NOMO-1 treated with dmso at 0.1 percent for 144 hours (cell line): Measurements from ENCODE around the gene RPL28.
"Not testable (repeated sequence)": the region's sequence is repeated elsewhere in the genome, so short reads cannot be mapped to it uniquely, and the experiment has no call there.

Experiments
- DNase-seq: peaks from one replicate; lab custom pipeline; 2025; ENCODE audit not compliant: unreplicated experiment; lab: John Stamatoyannopoulos, UW

The RPL28 gene

GRCh38 chr19:55446060-55446459 lies 60.3 kb downstream of the RPL28 start:
- no peak for DNase-seq

DNA sequence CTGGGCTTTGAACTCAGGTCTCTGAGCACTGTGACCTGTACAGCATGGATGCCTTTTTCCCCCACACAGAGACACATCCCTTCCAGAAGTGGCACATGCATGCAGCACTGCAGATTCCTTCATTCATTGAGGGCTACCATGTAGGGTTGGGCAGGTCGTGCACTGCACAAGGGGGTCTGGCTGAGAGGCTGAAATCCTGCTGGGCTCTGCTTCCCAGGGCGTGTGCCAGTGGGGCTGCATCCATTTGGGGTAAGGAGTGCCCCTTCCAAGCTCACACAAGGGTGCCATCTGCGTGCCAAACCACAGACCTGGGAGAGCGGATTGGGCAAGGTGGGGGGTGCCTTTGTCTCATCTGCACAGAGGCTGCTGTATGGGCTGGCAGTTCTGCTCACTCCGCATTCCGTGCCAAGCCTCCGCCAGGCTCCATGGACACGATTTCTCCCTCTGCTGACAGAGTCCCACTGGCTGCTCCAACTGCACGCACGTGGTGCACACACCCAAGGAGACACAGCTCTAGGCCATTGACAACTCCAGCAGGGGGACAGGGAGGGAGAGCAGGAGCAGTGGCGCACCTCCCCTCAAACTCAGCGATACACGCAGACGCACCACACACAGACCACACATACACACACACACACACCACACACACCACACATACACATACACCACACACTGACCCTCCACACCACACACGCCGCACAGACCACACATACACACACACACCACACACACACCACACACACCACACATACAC lies 61.9 kb downstream of the RPL28 start:
- DNase-seq, result no peak

GRCh38 chr19:55448175-55448490 lies 62.4 kb downstream of the RPL28 start:
- not testable (repeated sequence) for DNase-seq

DNA sequence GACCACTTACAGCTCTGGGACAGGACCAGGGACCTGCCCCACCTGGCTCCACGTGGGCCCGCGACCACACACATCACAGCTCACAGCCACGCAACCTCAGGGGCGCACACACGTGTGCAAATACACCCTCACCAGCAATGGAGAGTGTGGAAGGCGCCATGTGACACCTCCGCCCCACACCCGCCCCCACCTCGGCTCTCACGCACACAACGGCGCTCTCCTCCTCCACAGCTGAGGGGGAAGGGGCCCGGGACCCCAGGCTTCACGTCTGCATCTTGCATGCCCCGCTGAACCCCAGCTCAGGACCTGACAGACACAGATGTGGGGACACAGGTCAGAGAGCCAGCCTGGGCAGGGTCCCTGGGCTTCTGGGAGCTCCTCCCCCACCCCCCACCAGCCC lies 63.7 kb downstream of the RPL28 start:
- DNase-seq, result no peak

- no peak for DNase-seq
Observed at GRCh38 chr19:55451163-55451964, 65.6 kb downstream of the RPL28 start.

DNA sequence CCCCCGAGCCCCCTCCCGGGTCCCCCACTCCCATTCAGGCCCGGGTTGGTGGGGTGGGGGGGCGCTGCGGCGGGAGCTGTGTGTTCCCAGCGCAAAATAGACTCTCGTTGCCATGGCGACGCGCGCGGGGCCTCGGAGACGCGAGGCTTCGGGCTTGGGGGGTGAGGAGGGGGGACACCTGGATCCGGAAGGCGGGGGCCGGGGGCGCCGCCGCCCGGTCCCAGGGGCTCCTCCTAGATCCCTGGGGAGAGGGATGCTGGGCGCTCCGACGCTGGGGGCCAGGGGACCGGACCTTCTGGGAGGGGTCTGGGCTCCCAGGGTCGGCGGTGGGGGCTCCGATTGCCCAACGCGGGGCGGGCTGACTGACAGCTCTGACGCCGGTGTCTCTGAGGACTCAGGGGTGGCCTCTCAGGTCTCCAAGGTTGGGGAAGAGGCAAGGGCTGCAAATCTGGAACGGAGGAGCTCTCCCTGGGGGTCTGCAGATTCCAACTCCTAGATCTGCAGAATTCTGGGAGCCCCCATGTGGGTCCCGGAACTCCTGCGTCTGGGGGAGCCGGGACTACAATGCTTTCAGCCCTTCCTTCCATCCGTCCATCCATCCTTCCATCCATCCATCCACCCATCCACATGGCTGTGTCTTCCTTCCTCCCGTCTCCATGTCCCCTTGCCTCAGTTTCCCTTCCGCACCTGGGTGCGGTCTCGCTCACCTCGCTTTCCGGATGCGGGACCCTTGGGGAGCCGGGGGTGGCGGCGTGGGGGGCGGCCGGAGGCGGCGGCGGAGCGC lies 66.4 kb downstream of the RPL28 start:
- DNase-seq, result no peak
